Measurements from ENCODE around the gene UGT1A5.

UGT1A5 gene

GRCh38 chr2:233803994-233804393 lies 91.3 kb downstream of the UGT1A5 start:
- Mint-ChIP-seq H3K27me3 (ENCODE audit: low read depth, poor library complexity) (peaks cover 24% of the 10 kb centered on the region), H3K4me3 (no peak overlapping the region), H3K4me1 (no peaks in the 10 kb centered on the region), H3K9me3 (peaks cover 5% of the 10 kb centered on the region), H3K36me3 (ENCODE audit: low read depth) (no peaks in the 10 kb centered on the region), H3K27ac (no peak overlapping the region)
- TF ChIP-seq CTCF (IDR thresholded peaks at IDR 0.05) = no peak
- no peak for DNase-seq

GRCh38 chr2:233807215-233807865 lies 94.6 kb downstream of the UGT1A5 start:
- Mint-ChIP-seq H3K27ac (no peak overlapping the region), H3K9me3 (no peaks in the 10 kb centered on the region), H3K36me3 (ENCODE audit: low read depth) (no peaks in the 10 kb centered on the region), H3K4me3 (no peak overlapping the region), H3K4me1 (no peaks in the 10 kb centered on the region), H3K27me3 (ENCODE audit: low read depth, poor library complexity) (peaks cover 26% of the 10 kb centered on the region)
- no peak for DNase-seq
- no peak for TF ChIP-seq CTCF (IDR thresholded peaks at IDR 0.05)

- no peak overlapping the region for H3K27ac Mint-ChIP-seq
- H3K36me3 Mint-ChIP-seq (ENCODE audit: low read depth) = no peaks in the 10 kb centered on the region
- peaks cover 29% of the 10 kb centered on the region for H3K27me3 Mint-ChIP-seq (ENCODE audit: low read depth, poor library complexity)
- no peaks in the 10 kb centered on the region for H3K4me1 Mint-ChIP-seq
- TF ChIP-seq CTCF (IDR thresholded peaks at IDR 0.05) = no peak
- H3K4me3 Mint-ChIP-seq = no peak overlapping the region
- DNase-seq = no peak
- H3K9me3 Mint-ChIP-seq = no peaks in the 10 kb centered on the region
These were observed 95.5 kb downstream of the UGT1A5 start for GRCh38 chr2:233807966-233808935.

- no peak for DNase-seq
- no peak for TF ChIP-seq CTCF (IDR thresholded peaks at IDR 0.05)
- no peaks in the 10 kb centered on the region for H3K9me3 Mint-ChIP-seq
- no peaks in the 10 kb centered on the region for H3K36me3 Mint-ChIP-seq (ENCODE audit: low read depth)
- no peak overlapping the region for H3K27ac Mint-ChIP-seq
- H3K4me3 Mint-ChIP-seq = no peak overlapping the region
- peaks cover 7% of the 10 kb centered on the region for H3K4me1 Mint-ChIP-seq
- H3K27me3 Mint-ChIP-seq (ENCODE audit: low read depth, poor library complexity) = peaks cover 34% of the 10 kb centered on the region
These were observed 97.7 kb downstream of the UGT1A5 start for GRCh38 chr2:233810385-233810784.

- Mint-ChIP-seq H3K27me3 (ENCODE audit: low read depth, poor library complexity) (peaks cover 30% of the 10 kb centered on the region), H3K27ac (no peak overlapping the region), H3K36me3 (ENCODE audit: low read depth) (no peaks in the 10 kb centered on the region), H3K4me1 (peaks cover 7% of the 10 kb centered on the region), H3K9me3 (no peaks in the 10 kb centered on the region), H3K4me3 (no peak overlapping the region)
- TF ChIP-seq CTCF (IDR thresholded peaks at IDR 0.05) = no peak
- DNase-seq = no peak
These were observed 98.4 kb downstream of the UGT1A5 start for GRCh38 chr2:233811087-233811486.

Measured in nephron progenitor cell (in vitro differentiated cells).